ENCODE measurements around the gene FRMD4A.

FRMD4A gene

GRCh38 chr10:13920031-13920430 lies 410.7 kb downstream of the FRMD4A start:
- TF ChIP-seq, protein P1, sequence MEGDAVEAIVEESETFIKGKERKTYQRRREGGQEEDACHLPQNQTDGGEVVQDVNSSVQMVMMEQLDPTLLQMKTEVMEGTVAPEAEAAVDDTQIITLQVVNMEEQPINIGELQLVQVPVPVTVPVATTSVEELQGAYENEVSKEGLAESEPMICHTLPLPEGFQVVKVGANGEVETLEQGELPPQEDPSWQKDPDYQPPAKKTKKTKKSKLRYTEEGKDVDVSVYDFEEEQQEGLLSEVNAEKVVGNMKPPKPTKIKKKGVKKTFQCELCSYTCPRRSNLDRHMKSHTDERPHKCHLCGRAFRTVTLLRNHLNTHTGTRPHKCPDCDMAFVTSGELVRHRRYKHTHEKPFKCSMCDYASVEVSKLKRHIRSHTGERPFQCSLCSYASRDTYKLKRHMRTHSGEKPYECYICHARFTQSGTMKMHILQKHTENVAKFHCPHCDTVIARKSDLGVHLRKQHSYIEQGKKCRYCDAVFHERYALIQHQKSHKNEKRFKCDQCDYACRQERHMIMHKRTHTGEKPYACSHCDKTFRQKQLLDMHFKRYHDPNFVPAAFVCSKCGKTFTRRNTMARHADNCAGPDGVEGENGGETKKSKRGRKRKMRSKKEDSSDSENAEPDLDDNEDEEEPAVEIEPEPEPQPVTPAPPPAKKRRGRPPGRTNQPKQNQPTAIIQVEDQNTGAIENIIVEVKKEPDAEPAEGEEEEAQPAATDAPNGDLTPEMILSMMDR (IDR thresholded peaks at IDR 0.05), result no peak
- peaks cover 42% of the 10 kb centered on the region for H3K27me3 ChIP-seq
- H3K4me3 ChIP-seq (ENCODE audit: low read depth in 1 of 2, low read length in 1 of 2), result no peak overlapping the region
- H3K27ac ChIP-seq, result no peak overlapping the region
- no peaks in the 10 kb centered on the region for H3K4me1 ChIP-seq (ENCODE audit: control insufficient read depth in 1 of 2, insufficient read depth in 1 of 2, low read depth in 1 of 2, low read length in 1 of 2)
- no peaks in the 10 kb centered on the region for H3K36me3 ChIP-seq
- no peaks in the 10 kb centered on the region for H3K9me3 ChIP-seq

- Histone ChIP-seq H3K9me3 (no peaks in the 10 kb centered on the region), H3K27me3 (peaks cover 31% of the 10 kb centered on the region), H3K36me3 (no peaks in the 10 kb centered on the region), H3K27ac (no peak overlapping the region), H3K4me1 (ENCODE audit: control insufficient read depth in 1 of 2, insufficient read depth in 1 of 2, low read depth in 1 of 2, low read length in 1 of 2) (no peaks in the 10 kb centered on the region), H3K4me3 (ENCODE audit: low read depth in 1 of 2, low read length in 1 of 2) (no peak overlapping the region)
- TF ChIP-seq, protein P1 (IDR thresholded peaks at IDR 0.05), result no peak
Observed at GRCh38 chr10:13917791-13918190, 412.9 kb downstream of the FRMD4A start.

- H3K4me3 ChIP-seq (ENCODE audit: low read depth in 1 of 2, low read length in 1 of 2), result no peak overlapping the region
- no peaks in the 10 kb centered on the region for H3K9me3 ChIP-seq
- H3K4me1 ChIP-seq (ENCODE audit: control insufficient read depth in 1 of 2, insufficient read depth in 1 of 2, low read depth in 1 of 2, low read length in 1 of 2), result no peaks in the 10 kb centered on the region
- H3K27me3 ChIP-seq, result peaks cover 20% of the 10 kb centered on the region
- no peaks in the 10 kb centered on the region for H3K36me3 ChIP-seq
- TF ChIP-seq, protein P1 (IDR thresholded peaks at IDR 0.05), result no peak
- no peak overlapping the region for H3K27ac ChIP-seq
Observed at GRCh38 chr10:13916384-13916947, 414.3 kb downstream of the FRMD4A start.

GRCh38 chr10:13915710-13916109 lies 415.0 kb downstream of the FRMD4A start:
- Histone ChIP-seq H3K27ac (no peak overlapping the region), H3K36me3 (no peaks in the 10 kb centered on the region), H3K9me3 (no peaks in the 10 kb centered on the region), H3K27me3 (peaks cover 15% of the 10 kb centered on the region), H3K4me3 (ENCODE audit: low read depth in 1 of 2, low read length in 1 of 2) (no peak overlapping the region), H3K4me1 (ENCODE audit: control insufficient read depth in 1 of 2, insufficient read depth in 1 of 2, low read depth in 1 of 2, low read length in 1 of 2) (no peaks in the 10 kb centered on the region)
- TF ChIP-seq, protein P1 (IDR thresholded peaks at IDR 0.05), result no peak

- no peaks in the 10 kb centered on the region for H3K27me3 ChIP-seq
- no peak overlapping the region for H3K27ac ChIP-seq
- no peaks in the 10 kb centered on the region for H3K36me3 ChIP-seq
- no peaks in the 10 kb centered on the region for H3K9me3 ChIP-seq
- peaks cover 0 to 14% of the 10 kb centered on the region in 2 experiments for H3K4me1 ChIP-seq (ENCODE audit: control insufficient read depth in 1 of 2, insufficient read depth in 1 of 2, low read depth in 1 of 2, low read length in 1 of 2)
- no peak overlapping the region for H3K4me3 ChIP-seq (ENCODE audit: low read depth in 1 of 2, low read length in 1 of 2)
- TF ChIP-seq, protein P1 (IDR thresholded peaks at IDR 0.05), result no peak
Observed at GRCh38 chr10:13913897-13914296, 416.8 kb downstream of the FRMD4A start.
